ENCODE measurements around the gene NCAPH2. TPM values are rescaled to one million over a fixed set of nuclear protein-coding genes. Genes with fewer than 3 reads are reported as not detected.

NCAPH2 gene
- total and polyA plus RNA-seq, 2 of the 13 experiments (the other 11 are each of a cell fraction or from before 2014, with no cell fraction given) = 28.1 to 64.4 TPM

GRCh38 chr22:50530877-50531545 is 23.0 kb downstream of the NCAPH2 start (continued):
- TF ChIP-seq ARID3A (IDR thresholded peaks at IDR 0.05; ENCODE audit: low read depth, low read length) = no peak
- no peak for TF ChIP-seq FOXO4 (CRISPR knock-in tag; conservative IDR thresholded peaks at IDR 0.05)
- no peak for TF ChIP-seq NFIC (IDR thresholded peaks at IDR 0.05; ENCODE audit: low read length)
- TF ChIP-seq EP300 (IDR thresholded peaks at IDR 0.05; ENCODE audit: low read depth in 2 of 2, low read length in 2 of 2) = no peak
- no peak for TF ChIP-seq EP300 (CRISPR knock-in tag; IDR thresholded peaks at IDR 0.05; ENCODE audit: borderline replicate concordance)
- TF ChIP-seq KDM1A (CRISPR knock-in tag; IDR thresholded peaks at IDR 0.05) = no peak
- TF ChIP-seq HMGXB3 (CRISPR knock-in tag; IDR thresholded peaks at IDR 0.05; ENCODE audit: borderline replicate concordance) = no peak
- no peak; the same call in 1 of the 2 replicates for TF ChIP-seq ZNF30 (CRISPR knock-in tag; IDR thresholded peaks at IDR 0.05)
- no peak for TF ChIP-seq TP53 (CRISPR knock-in tag; conservative IDR thresholded peaks at IDR 0.05)
- TF ChIP-seq ZNF746 (CRISPR knock-in tag; IDR thresholded peaks at IDR 0.05) = no peak
- TF ChIP-seq SSRP1 (CRISPR knock-in tag; IDR thresholded peaks at IDR 0.05) = no peak
- no peak for TF ChIP-seq PAWR (CRISPR knock-in tag; IDR thresholded peaks at IDR 0.05; ENCODE audit: borderline replicate concordance)
- no peak for TF ChIP-seq DBP (CRISPR knock-in tag; IDR thresholded peaks at IDR 0.05; ENCODE audit: not compliant biosample characterization)
- TF ChIP-seq ZNF264 (CRISPR knock-in tag; IDR thresholded peaks at IDR 0.05) = no peak; the same call in 1 of the 2 replicates
- TF ChIP-seq ZNF274 (CRISPR knock-in tag; IDR thresholded peaks at IDR 0.05) = no peak
- peak; percentile 6; the same call in 1 of the 2 replicates for TF ChIP-seq ZNF430 (CRISPR knock-in tag; IDR thresholded peaks at IDR 0.05)
- TF ChIP-seq POLR2AphosphoS5 (IDR thresholded peaks at IDR 0.05; ENCODE audit: low read depth, low read length) = peak; percentile 58
- no peak; the same call in 1 of the 2 replicates for TF ChIP-seq ZNF777 (CRISPR knock-in tag; IDR thresholded peaks at IDR 0.05)
- no peak for TF ChIP-seq HBP1 (CRISPR knock-in tag; IDR thresholded peaks at IDR 0.05; ENCODE audit: low read depth)

Measured in HepG2 (cell line).